Colonic mucosa (tissue), 4 donors: ENCODE data around the gene COPZ1. TPM values are rescaled to one million over a fixed set of nuclear protein-coding genes. Genes with fewer than 3 reads are reported as not detected.
"Not testable (repeated sequence)": the region's sequence is repeated elsewhere in the genome, so short reads cannot be mapped to it uniquely, and the experiment has no call there.

Source experiments
- DNase-seq: peaks from one replicate; pipeline ENCODE4 v3.0.0-alpha.2; 2020
- H3K27ac ChIP-seq: fragments of 200-600 bp; one replicate; pipeline ENCODE4 v1.8.0; 2021
- H3K27me3 ChIP-seq: fragments of 200-600 bp; one replicate; pipeline ENCODE4 v1.8.0; 2021
- H3K36me3 ChIP-seq: fragments of 200-600 bp; one replicate; pipeline ENCODE4 v1.8.0; 2021
- H3K4me1 ChIP-seq: fragments of 200-600 bp; one replicate; pipeline ENCODE4 v1.8.0; 2021; ENCODE audit warnings: mild to moderate bottlenecking
- H3K4me3 ChIP-seq: fragments of 200-600 bp; one replicate; pipeline ENCODE4 v1.8.0; 2021
- H3K9ac ChIP-seq, 2 donors: one replicate each; pipeline ENCODE4 v1.7.0; 2013; ENCODE audit warnings: control low read depth in 2 of 2, low read depth in 2 of 2, low read length in 2 of 2
- H3K9me3 ChIP-seq: fragments of 200-600 bp; one replicate; pipeline ENCODE4 v1.8.0; 2021
- CTCF ChIP-seq: fragments of 200-600 bp; IDR thresholded peaks from one replicate; pipeline ENCODE4 v1.8.0; 2022; ENCODE audit warnings: antibody characterized with exemption, mild to moderate bottlenecking
- intact Hi-C: fragments of 100-400 bp; cut with DNase I; formaldehyde crosslinking; loops from one replicate; pipeline ENCODE4 v1.14.1; 2022
- total RNA-seq, 2 donors: library from RNA; stranded (reverse); fragmentation: NEBNext Ultra II Directional in 1 of 2; extraction: Animal tissue kit (Norgen Biotek cat#: 25700) in 1 of 2; gene quantifications; one replicate each; pipeline ENCODE4 v1.2.1, GENCODE V29; 2021
- donor health status: healthy.
- donor health status: DM: no; HTN: no; CAD: no.
- donor health status: DM: no; HTN: no; CAD: no.

Gene COPZ1
- total RNA-seq, 2 donors from 2014 or later: 164 to 173 TPM

DNA sequence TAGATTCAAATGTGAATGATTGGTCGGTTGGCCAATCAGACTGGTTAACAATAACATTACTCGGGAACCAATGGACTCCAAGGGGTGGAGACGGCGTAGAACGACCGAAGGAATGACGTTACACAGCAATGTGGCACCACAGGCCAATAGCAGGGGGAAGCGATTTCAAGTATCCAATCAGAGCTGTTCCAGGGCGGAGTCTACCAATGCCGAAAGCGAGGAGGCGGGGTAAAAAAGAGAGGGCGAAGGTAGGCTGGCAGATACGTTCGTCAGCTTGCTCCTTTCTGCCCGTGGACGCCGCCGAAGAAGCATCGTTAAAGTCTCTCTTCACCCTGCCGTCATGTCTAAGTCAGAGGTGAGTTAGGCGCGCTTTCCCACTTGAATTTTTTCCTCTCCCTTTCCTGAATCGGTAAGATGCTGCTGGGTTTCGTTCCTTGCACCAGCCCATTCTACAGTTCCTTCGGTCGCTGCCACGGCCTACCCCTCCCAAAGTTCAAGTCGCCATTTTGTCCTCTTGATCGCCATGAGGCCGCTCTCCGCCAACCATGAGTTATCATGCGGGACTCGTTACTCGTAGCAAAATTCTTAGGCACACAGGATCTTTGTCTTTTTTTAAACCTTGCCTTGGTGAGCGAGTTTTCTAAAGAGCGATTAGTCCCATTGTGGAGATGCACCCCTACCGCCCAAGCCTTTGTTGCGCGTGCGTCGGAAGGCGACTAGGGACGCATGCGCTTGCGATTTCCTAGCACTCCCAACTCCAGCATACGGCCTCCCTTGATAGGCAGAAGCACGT is 44.3 kb upstream of the COPZ1 start, which contains the start of gene HNRNPA1:
HNRNPA1 (plus strand) TSS at position 259 of the 793 bp plus-strand sequence; CDS start at position 341, 82 bp downstream.
- peak; percentile 97 for DNase-seq
- Histone ChIP-seq H3K27me3 (no peaks in the 10 kb centered on the region), H3K9me3 (no peaks in the 10 kb centered on the region), H3K27ac (peak within 1 kb of the TSS; percentile 94), H3K36me3 (peaks cover 12% of the 10 kb centered on the region), H3K4me3 (peak within 1 kb of the TSS; percentile 66), H3K4me1 (peaks cover 28% of the 10 kb centered on the region), H3K9ac (peak within 1 kb of the TSS; percentile 73 to 94)
- intact Hi-C loops: no loop called here
- no peak for TF ChIP-seq CTCF

- peak overlapping the region; percentile 94 for H3K27ac ChIP-seq
- H3K9ac ChIP-seq: peak overlapping the region; percentile 66 to 94
- H3K9me3 ChIP-seq, intact Hi-C loops, H3K27me3 ChIP-seq, DNase-seq: not testable (repeated sequence)
- H3K4me1 ChIP-seq: peaks cover 32% of the 10 kb centered on the region
- peak overlapping the region; percentile 66 for H3K4me3 ChIP-seq
- peaks cover 12% of the 10 kb centered on the region for H3K36me3 ChIP-seq
Observed at GRCh38 chr12:54281261-54281638, 43.7 kb upstream of the COPZ1 start.

- Histone ChIP-seq H3K36me3 (peaks cover 12% of the 10 kb centered on the region), H3K4me1 (peaks cover 34% of the 10 kb centered on the region), H3K4me3 (peak overlapping the region; percentile 66), H3K27ac (peak overlapping the region; percentile 94), H3K9ac (peak overlapping the region; percentile 66 to 94)
- H3K9me3 ChIP-seq, H3K27me3 ChIP-seq, intact Hi-C loops, DNase-seq: not testable (repeated sequence)
Observed at GRCh38 chr12:54281694-54282093, 43.2 kb upstream of the COPZ1 start.

- no peak for TF ChIP-seq CTCF
- DNase-seq: peak; percentile 51
- Histone ChIP-seq H3K4me3 (peak overlapping the region; percentile 66), H3K9me3 (no peaks in the 10 kb centered on the region), H3K27me3 (no peaks in the 10 kb centered on the region), H3K36me3 (peaks cover 12% of the 10 kb centered on the region), H3K27ac (peak overlapping the region; percentile 40), H3K4me1 (peaks cover 38% of the 10 kb centered on the region), H3K9ac (peak overlapping the region in 1 of 2 donors; percentile 76)
- intact Hi-C loops: no loop called here
Observed at GRCh38 chr12:54282949-54283593, 41.9 kb upstream of the COPZ1 start.

DNA sequence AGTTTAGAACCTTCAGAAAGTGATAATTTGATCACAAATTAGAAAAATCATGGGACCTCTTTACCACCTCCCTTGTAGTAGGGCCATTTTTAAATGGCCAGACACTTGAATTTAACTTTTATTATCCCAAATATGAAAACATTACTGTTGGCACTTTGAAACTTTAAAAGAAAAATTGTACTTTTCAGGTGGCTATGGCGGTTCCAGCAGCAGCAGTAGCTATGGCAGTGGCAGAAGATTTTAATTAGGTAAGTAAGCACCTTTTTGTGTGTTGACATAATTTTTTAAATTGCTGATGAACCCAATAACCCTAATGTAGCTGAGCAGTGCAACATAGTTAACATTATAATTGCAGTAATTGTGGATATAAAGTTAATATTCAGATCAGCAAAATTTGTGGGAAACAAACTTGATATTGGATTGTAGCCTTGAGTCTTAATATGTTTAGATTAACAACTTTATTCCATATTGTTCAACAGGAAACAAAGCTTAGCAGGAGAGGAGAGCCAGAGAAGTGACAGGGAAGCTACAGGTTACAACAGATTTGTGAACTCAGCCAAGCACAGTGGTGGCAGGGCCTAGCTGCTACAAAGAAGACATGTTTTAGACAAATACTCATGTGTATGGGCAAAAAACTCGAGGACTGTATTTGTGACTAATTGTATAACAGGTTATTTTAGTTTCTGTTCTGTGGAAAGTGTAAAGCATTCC is 40.7 kb upstream of the COPZ1 start:
- DNase-seq, H3K27me3 ChIP-seq, H3K9me3 ChIP-seq, intact Hi-C loops: not testable (repeated sequence)
- peaks cover 38% of the 10 kb centered on the region for H3K4me1 ChIP-seq
- peak overlapping the region; percentile 12 for H3K27ac ChIP-seq
- H3K4me3 ChIP-seq: peak overlapping the region; percentile 66
- H3K9ac ChIP-seq: peak overlapping the region in 1 of 2 donors; percentile 76
- peaks cover 12% of the 10 kb centered on the region for H3K36me3 ChIP-seq

DNA sequence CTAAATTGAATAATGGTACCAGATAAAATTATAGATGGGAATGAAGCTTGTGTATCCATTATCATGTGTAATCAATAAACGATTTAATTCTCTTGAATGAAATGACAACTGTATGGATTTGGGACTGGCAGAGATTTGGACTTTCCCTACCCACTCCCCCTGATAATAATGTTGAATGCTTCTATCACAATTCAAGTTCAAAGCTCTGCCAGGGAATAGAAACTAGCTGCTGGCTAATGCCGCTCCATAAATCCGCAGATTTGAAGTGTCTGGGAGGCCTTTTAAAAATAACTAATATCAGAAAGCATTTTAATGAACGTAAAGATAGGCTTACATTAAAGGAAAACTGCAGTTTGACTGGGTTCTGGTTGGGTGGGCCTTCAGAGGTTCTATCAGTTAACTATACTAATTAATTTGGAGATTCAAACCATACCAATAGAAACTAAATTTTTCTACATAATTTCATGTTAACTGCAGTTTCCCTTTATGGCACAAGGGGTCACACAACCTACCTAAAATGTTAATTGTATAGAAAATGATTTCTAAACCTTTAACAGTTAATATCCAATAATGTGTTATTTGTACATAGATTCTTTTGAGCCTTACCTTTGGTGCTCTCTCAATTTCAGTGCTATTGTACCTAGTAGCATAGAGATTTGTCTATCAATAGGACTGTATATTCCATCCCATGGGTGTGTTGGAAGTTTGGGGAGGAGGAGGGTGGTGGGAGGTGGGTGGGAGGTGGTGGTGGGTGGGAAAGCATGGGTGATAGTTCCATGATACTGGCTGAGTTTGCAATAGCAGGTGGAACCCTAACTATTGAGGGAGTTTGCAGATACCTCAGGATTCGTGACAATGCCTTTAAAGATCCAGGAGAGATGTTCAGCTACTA is 39.5 kb upstream of the COPZ1 start:
- Histone ChIP-seq H3K4me1 (peaks cover 38% of the 10 kb centered on the region), H3K9me3 (no peaks in the 10 kb centered on the region), H3K27me3 (no peaks in the 10 kb centered on the region), H3K9ac (peak overlapping the region in 1 of 2 donors; percentile 21), H3K4me3 (no peak overlapping the region), H3K36me3 (peaks cover 12% of the 10 kb centered on the region), H3K27ac (peak overlapping the region; percentile 62)
- TF ChIP-seq CTCF: no peak
- intact Hi-C loops: no loop called here
- no peak for DNase-seq
